Measurements from ENCODE around the gene SHH. TPM values are rescaled to one million over a fixed set of nuclear protein-coding genes. Genes with fewer than 3 reads are reported as not detected.

Gene SHH
- total and polyA plus RNA-seq, 12 donors = not detected

DNA sequence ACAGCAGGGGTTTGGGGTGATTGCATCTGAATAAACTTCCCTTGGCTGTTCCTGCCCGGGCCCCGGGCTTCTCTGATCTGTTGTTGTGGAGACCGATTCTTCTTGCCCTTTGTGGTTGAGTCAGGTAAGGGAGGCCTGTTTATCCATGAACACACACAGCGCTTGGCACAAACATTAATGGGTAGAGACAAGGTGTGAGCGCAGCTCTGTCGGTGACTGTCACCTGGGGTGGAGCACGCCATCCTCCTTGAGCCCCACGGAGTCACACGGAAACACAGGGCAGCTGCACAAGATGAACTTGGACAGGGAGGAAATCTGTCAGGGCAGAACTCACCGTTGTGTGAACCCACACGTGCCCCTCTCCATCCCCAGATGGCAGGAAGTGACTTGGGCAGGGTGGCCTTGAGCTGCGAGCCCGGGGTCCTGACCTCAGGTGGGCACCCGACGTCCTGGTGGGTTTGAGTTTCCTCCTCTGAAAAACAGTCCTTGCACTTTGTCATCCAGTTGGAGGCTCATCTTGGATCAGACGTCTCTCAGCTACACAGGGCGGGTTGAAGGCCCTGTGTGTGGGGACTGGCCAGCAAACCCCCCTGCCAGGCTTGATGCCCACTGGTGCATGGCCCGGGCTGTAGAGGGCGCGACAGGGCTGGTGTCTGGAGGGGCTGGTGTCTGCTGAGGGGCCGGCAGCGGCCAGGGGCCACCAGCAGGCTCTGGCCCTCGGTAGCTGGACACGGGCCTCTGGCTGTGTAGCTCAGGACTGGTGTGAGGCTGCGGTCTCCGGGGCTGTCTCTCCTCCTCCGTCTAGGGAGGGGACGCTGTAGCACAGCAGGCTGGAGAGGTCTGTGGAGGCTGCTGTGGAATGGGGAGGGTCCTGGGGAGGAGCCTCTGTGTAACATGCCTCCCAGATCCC, 24.2 kb upstream of the SHH start:
- DNase-seq = no peak
- Histone ChIP-seq H3K4me1 (no peaks in the 10 kb centered on the region), H3K9me3 (no peaks in the 10 kb centered on the region), H3K27me3 (peaks cover 0 to 68% (median 44%) of the 10 kb centered on the region in 7 donors), H3K36me3 (no peaks in the 10 kb centered on the region), H3K4me3 (no peak overlapping the region), H3K27ac (no peak overlapping the region)
- 68 to 74% methylated on average over 27 to 28 of the region's 28 CpGs for WGBS, 2 donors
- ATAC-seq = no peak
- intact Hi-C loops (cut with DNase I) = no loop called here
- TF ChIP-seq, protein P1, sequence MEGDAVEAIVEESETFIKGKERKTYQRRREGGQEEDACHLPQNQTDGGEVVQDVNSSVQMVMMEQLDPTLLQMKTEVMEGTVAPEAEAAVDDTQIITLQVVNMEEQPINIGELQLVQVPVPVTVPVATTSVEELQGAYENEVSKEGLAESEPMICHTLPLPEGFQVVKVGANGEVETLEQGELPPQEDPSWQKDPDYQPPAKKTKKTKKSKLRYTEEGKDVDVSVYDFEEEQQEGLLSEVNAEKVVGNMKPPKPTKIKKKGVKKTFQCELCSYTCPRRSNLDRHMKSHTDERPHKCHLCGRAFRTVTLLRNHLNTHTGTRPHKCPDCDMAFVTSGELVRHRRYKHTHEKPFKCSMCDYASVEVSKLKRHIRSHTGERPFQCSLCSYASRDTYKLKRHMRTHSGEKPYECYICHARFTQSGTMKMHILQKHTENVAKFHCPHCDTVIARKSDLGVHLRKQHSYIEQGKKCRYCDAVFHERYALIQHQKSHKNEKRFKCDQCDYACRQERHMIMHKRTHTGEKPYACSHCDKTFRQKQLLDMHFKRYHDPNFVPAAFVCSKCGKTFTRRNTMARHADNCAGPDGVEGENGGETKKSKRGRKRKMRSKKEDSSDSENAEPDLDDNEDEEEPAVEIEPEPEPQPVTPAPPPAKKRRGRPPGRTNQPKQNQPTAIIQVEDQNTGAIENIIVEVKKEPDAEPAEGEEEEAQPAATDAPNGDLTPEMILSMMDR (IDR thresholded peaks at IDR 0.05) = no peak

DNA sequence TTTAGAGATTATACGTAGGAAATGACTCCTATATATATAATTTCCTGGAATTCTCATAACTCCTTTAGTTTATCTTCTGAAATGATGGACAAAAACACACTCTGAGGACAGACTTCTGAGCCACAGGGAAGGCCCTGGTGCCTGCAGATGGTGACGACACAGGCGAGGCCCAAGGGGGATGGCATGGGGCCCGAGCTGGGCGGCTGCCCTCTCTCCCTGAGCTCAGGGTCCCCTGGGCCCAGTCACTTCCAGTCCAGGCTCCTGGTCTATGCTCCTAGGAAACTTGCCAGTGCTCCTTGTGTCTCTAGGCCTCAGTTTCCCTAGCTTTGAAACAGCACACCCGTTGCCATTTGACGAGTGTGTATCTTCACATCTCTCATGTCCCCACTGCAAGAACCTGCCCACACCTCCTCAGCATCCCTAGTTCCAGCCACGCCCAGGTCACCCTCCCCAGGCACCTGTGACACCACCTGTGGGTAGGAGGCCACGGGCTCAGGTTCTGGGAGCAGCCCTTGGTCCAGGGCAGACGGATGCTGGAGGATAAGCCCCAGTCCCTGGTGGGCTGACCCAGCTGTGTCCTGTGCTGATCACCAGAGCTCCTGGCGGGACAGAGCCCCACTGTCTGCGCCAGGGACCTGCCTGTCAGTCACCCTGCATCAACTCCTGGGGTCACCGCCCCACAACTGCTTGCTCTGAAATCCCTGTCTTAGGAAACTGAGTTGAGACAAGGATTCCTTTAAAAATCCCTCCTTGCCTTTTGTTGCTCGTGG, 23.4 kb upstream of the SHH start:
- TF ChIP-seq, protein P1 (IDR thresholded peaks at IDR 0.05) = no peak
- H3K27ac ChIP-seq = no peak overlapping the region
- no peaks in the 10 kb centered on the region for H3K4me1 ChIP-seq
- H3K27me3 ChIP-seq = peaks cover 0 to 66% (median 40%) of the 10 kb centered on the region in 7 donors
- 73 to 74% methylated on average over 14 of the region's 14 CpGs for WGBS, 2 donors
- H3K36me3 ChIP-seq = no peaks in the 10 kb centered on the region
- ATAC-seq = no peak
- DNase-seq = no peak
- no peak overlapping the region for H3K4me3 ChIP-seq
- intact Hi-C loops (cut with DNase I) = no loop called here
- H3K9me3 ChIP-seq = no peaks in the 10 kb centered on the region

DNA sequence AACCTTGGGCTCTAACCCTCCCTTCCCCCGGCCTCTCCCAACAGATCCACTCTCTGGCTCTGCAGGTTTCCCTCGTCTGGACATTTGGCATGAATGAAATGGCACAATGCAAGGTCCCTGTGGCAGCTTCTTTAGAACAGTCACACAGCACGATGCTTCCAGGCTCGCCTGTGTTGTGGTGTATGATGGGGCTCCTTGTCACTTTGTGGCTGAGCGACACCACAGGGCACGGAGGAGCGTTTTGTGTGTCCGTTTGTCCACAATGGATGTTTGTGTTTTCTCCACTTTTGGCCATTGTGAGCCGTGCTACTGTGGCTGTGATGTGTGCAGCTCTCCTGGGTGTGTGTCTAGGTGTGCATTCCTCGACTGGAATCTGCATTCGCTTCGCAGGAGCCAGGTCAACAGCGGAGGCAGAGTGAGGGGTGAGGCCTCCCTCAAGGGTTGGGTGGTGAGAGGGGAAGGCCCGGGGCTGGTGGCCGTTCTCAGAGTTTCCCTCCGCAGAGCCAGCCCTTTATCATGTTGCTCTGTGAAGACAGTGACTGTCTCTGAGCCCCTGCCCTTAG, 22.3 kb upstream of the SHH start:
- no peak overlapping the region for H3K4me3 ChIP-seq
- 78 to 81% methylated on average over 16 of the region's 16 CpGs for WGBS, 2 donors
- no peak for ATAC-seq
- H3K36me3 ChIP-seq = no peaks in the 10 kb centered on the region
- H3K27ac ChIP-seq = no peak overlapping the region
- H3K27me3 ChIP-seq = peaks cover 0 to 62% (median 45%) of the 10 kb centered on the region in 7 donors
- TF ChIP-seq, protein P1 (IDR thresholded peaks at IDR 0.05) = no peak
- DNase-seq = no peak
- H3K9me3 ChIP-seq = no peaks in the 10 kb centered on the region
- intact Hi-C loops (cut with DNase I) = no loop called here
- H3K4me1 ChIP-seq = no peaks in the 10 kb centered on the region

DNA sequence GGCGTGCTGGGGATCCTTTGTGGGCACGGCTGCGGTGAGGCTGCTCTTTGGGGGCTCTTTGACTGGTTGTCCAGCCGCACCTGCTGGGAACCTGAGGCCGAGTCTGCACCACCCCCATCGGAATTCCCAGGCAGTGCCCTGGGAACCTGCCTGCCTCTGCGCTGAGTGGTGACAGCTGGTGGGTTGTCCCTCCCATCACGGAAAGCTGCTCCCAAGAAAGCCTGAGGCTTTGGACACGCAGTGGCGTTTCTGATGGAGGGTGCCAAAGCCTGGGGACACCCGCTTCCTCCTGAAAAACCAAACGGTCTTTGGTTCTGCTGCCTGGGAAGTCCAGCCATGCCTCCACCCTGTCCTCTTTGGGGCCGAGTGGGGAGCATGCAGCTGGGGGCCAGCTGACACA, 21.4 kb upstream of the SHH start:
- no peak for DNase-seq
- Histone ChIP-seq H3K27ac (no peak overlapping the region), H3K4me1 (no peaks in the 10 kb centered on the region), H3K27me3 (peaks cover 0 to 58% (median 40%) of the 10 kb centered on the region in 7 donors), H3K36me3 (no peaks in the 10 kb centered on the region), H3K4me3 (no peak overlapping the region), H3K9me3 (no peaks in the 10 kb centered on the region)
- WGBS, 2 donors = 48 to 63% methylated on average over 13 of the region's 13 CpGs
- intact Hi-C loops (cut with DNase I) = no loop called here
- ATAC-seq = no peak
- TF ChIP-seq, protein P1 (IDR thresholded peaks at IDR 0.05) = no peak
